ENCODE data around the gene TMED6. TPM values are rescaled to one million over a fixed set of nuclear protein-coding genes. Genes with fewer than 3 reads are reported as not detected.

The TMED6 gene
- total RNA-seq, 1 donor from 2014 or later: not detected

GRCh38 chr16:69321080-69321479, 30.5 kb downstream of the TMED6 start:
- H2AFZ ChIP-seq (replicated peaks): no peak overlapping the region
- H3K4me3 Mint-ChIP-seq: no peak overlapping the region
- no peaks in the 10 kb centered on the region for H3K9me3 Mint-ChIP-seq
- DNase-seq (ENCODE audit: low spot score): no peak
- peaks cover 32% of the 10 kb centered on the region for H3K36me3 Mint-ChIP-seq
- H3K79me2 ChIP-seq (ENCODE audit: low read depth): peaks cover 38% of the 10 kb centered on the region
- H3K9me3 ChIP-seq (ENCODE audit: low read depth): no peaks in the 10 kb centered on the region
- H3K27ac ChIP-seq: no peak overlapping the region
- no peak overlapping the region for H3K9ac ChIP-seq
- H3F3A ChIP-seq (ENCODE audit: low read depth): peaks cover 4% of the 10 kb centered on the region
- no peaks in the 10 kb centered on the region for H3K4me1 ChIP-seq
- H4K20me1 ChIP-seq (ENCODE audit: low read depth): peaks cover 55% of the 10 kb centered on the region
- H3K4me2 ChIP-seq: no peak overlapping the region
- no peaks in the 10 kb centered on the region for H3K27me3 ChIP-seq
- H3K27ac Mint-ChIP-seq: no peak overlapping the region
- no peaks in the 10 kb centered on the region for H3K36me3 ChIP-seq
- H3K27me3 Mint-ChIP-seq (ENCODE audit: insufficient read depth, low read depth): peaks cover 3% of the 10 kb centered on the region
- H3K4me3 ChIP-seq: no peak overlapping the region
- no peaks in the 10 kb centered on the region for H3K4me1 Mint-ChIP-seq
- TF ChIP-seq EZH2 (IDR thresholded peaks at IDR 0.05) (no peak), CTCF (IDR thresholded peaks at IDR 0.05) (no peak), EZH2phosphoT487 (IDR thresholded peaks at IDR 0.05) (no peak)

- H3K27ac Mint-ChIP-seq: no peak overlapping the region
- H3K27me3 Mint-ChIP-seq (ENCODE audit: insufficient read depth, low read depth): peaks cover 3% of the 10 kb centered on the region
- Histone ChIP-seq H3K27ac (no peak overlapping the region), H3K4me1 (no peaks in the 10 kb centered on the region), H3K4me2 (no peak overlapping the region), H2AFZ (replicated peaks) (no peak overlapping the region), H3K36me3 (no peaks in the 10 kb centered on the region), H3K27me3 (no peaks in the 10 kb centered on the region), H3F3A (ENCODE audit: low read depth) (peaks cover 3% of the 10 kb centered on the region), H4K20me1 (ENCODE audit: low read depth) (peaks cover 51% of the 10 kb centered on the region), H3K9ac (no peak overlapping the region), H3K9me3 (ENCODE audit: low read depth) (no peaks in the 10 kb centered on the region), H3K79me2 (ENCODE audit: low read depth) (peaks cover 34% of the 10 kb centered on the region), H3K4me3 (no peak overlapping the region)
- H3K4me3 Mint-ChIP-seq: no peak overlapping the region
- H3K36me3 Mint-ChIP-seq: peaks cover 31% of the 10 kb centered on the region
- H3K4me1 Mint-ChIP-seq: no peaks in the 10 kb centered on the region
- no peak for TF ChIP-seq EZH2phosphoT487 (IDR thresholded peaks at IDR 0.05)
- no peak for TF ChIP-seq EZH2 (IDR thresholded peaks at IDR 0.05)
- H3K9me3 Mint-ChIP-seq: no peaks in the 10 kb centered on the region
- no peak for DNase-seq (ENCODE audit: low spot score)
Observed at GRCh38 chr16:69320740-69321073, 30.9 kb downstream of the TMED6 start.

- no peak for DNase-seq (ENCODE audit: low spot score)
- Histone ChIP-seq H3K27ac (no peak overlapping the region), H2AFZ (replicated peaks) (no peak overlapping the region), H3K9me3 (ENCODE audit: low read depth) (no peaks in the 10 kb centered on the region), H3K4me3 (no peak overlapping the region), H3K36me3 (no peaks in the 10 kb centered on the region), H3K4me1 (no peaks in the 10 kb centered on the region), H3K79me2 (ENCODE audit: low read depth) (peaks cover 34% of the 10 kb centered on the region), H3K4me2 (no peak overlapping the region), H4K20me1 (ENCODE audit: low read depth) (peaks cover 46% of the 10 kb centered on the region), H3K27me3 (no peaks in the 10 kb centered on the region), H3K9ac (no peak overlapping the region), H3F3A (ENCODE audit: low read depth) (peaks cover 3% of the 10 kb centered on the region)
- peaks cover 31% of the 10 kb centered on the region for H3K36me3 Mint-ChIP-seq
- H3K4me3 Mint-ChIP-seq: no peak overlapping the region
- H3K9me3 Mint-ChIP-seq: no peaks in the 10 kb centered on the region
- no peak overlapping the region for H3K27ac Mint-ChIP-seq
- peaks cover 3% of the 10 kb centered on the region for H3K27me3 Mint-ChIP-seq (ENCODE audit: insufficient read depth, low read depth)
- no peaks in the 10 kb centered on the region for H3K4me1 Mint-ChIP-seq
- TF ChIP-seq CTCF (IDR thresholded peaks at IDR 0.05) (no peak), EZH2 (IDR thresholded peaks at IDR 0.05) (no peak), EZH2phosphoT487 (IDR thresholded peaks at IDR 0.05) (no peak)
Observed at GRCh38 chr16:69319826-69320739, 31.5 kb downstream of the TMED6 start.

GRCh38 chr16:69319381-69319780, 32.2 kb downstream of the TMED6 start:
- no peak for DNase-seq (ENCODE audit: low spot score)
- peaks cover 3% of the 10 kb centered on the region for H3K27me3 Mint-ChIP-seq (ENCODE audit: insufficient read depth, low read depth)
- H3K4me1 Mint-ChIP-seq: no peaks in the 10 kb centered on the region
- H3K36me3 Mint-ChIP-seq: peaks cover 31% of the 10 kb centered on the region
- H3K79me2 ChIP-seq (ENCODE audit: low read depth): peaks cover 34% of the 10 kb centered on the region
- TF ChIP-seq EZH2 (IDR thresholded peaks at IDR 0.05) (no peak), EZH2phosphoT487 (IDR thresholded peaks at IDR 0.05) (no peak), CTCF (IDR thresholded peaks at IDR 0.05) (no peak)
- H2AFZ ChIP-seq (replicated peaks): no peak overlapping the region
- H3K27me3 ChIP-seq: no peaks in the 10 kb centered on the region
- peaks cover 3% of the 10 kb centered on the region for H3F3A ChIP-seq (ENCODE audit: low read depth)
- H3K4me3 Mint-ChIP-seq: peak overlapping the region; percentile 11
- no peaks in the 10 kb centered on the region for H3K9me3 Mint-ChIP-seq
- H3K9ac ChIP-seq: no peak overlapping the region
- peaks cover 40% of the 10 kb centered on the region for H4K20me1 ChIP-seq (ENCODE audit: low read depth)
- no peaks in the 10 kb centered on the region for H3K9me3 ChIP-seq (ENCODE audit: low read depth)
- no peak overlapping the region for H3K4me2 ChIP-seq
- H3K36me3 ChIP-seq: no peaks in the 10 kb centered on the region
- no peak overlapping the region for H3K27ac ChIP-seq
- H3K27ac Mint-ChIP-seq: no peak overlapping the region
- H3K4me3 ChIP-seq: no peak overlapping the region
- H3K4me1 ChIP-seq: no peaks in the 10 kb centered on the region
